ENCODE data around the gene RNF169.

RNF169 gene

GRCh38 chr11:74846770-74847169, 98.1 kb downstream of the RNF169 start:
- Histone ChIP-seq H3K4me1 (ENCODE audit: low read length) (no peaks in the 10 kb centered on the region), H3K9me2 (replicated peaks; ENCODE audit: insufficient read depth, low read length) (no peaks in the 10 kb centered on the region), H3K9me3 (replicated peaks; ENCODE audit: insufficient read depth, low read length) (no peaks in the 10 kb centered on the region), H3K36me3 (replicated peaks; ENCODE audit: insufficient read depth, low read length) (0 out of 2 replicates have a peak, but pooled peaks cover 3% of the 10 kb centered on the region), H3K79me2 (ENCODE audit: low read length) (no peaks in the 10 kb centered on the region), H3K4me3 (ENCODE audit: low read length) (no peak overlapping the region), H2AFZ (ENCODE audit: low read length) (no peak overlapping the region), H3K4me2 (ENCODE audit: low read depth, low read length) (no peak overlapping the region), H3F3A (ENCODE audit: insufficient read depth, low read length) (no peaks in the 10 kb centered on the region), H4K20me1 (ENCODE audit: insufficient read depth, low read length) (no peaks in the 10 kb centered on the region; the same call in 1 of the 2 replicates), H3K27me3 (replicated peaks; ENCODE audit: insufficient read depth, low read length) (no peaks in the 10 kb centered on the region), H3K27ac (ENCODE audit: low read length) (no peak overlapping the region), H3K9ac (ENCODE audit: low read length) (no peak overlapping the region)
- DNase-seq, result no peak
- TF ChIP-seq CTCF (IDR thresholded peaks at IDR 0.05; ENCODE audit: low read length) (no peak), EZH2phosphoT487 (IDR thresholded peaks at IDR 0.05; ENCODE audit: low read length) (no peak), EZH2 (optimal IDR thresholded peaks at IDR 0.05; ENCODE audit: low read depth, low read length) (no peak)

DNA sequence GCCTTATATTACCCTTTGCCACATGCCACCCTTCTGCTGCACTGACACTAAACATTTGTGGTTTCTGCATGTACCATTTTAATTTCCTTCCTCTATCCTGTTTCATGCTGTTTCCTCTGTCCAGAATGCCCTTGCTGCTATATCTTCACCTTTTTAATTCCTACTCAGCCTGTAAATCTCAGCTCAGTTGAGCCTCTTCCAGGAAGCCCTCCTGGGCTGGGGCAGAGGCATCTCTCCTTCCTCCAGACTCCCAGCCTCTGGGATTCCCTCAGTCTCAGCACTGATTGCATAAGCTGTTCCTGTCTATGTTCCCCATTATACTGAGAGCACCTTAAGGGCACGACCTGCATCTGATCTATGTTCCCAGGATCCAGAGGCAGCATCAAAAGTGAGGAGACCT, 98.7 kb downstream of the RNF169 start:
- no peaks in the 10 kb centered on the region; the same call in 1 of the 2 replicates for H4K20me1 ChIP-seq (ENCODE audit: insufficient read depth, low read length)
- no peak for DNase-seq
- no peak overlapping the region for H2AFZ ChIP-seq (ENCODE audit: low read length)
- H3K9me2 ChIP-seq (replicated peaks; ENCODE audit: insufficient read depth, low read length), result no peaks in the 10 kb centered on the region
- H3F3A ChIP-seq (ENCODE audit: insufficient read depth, low read length), result no peaks in the 10 kb centered on the region
- H3K4me1 ChIP-seq (ENCODE audit: low read length), result no peaks in the 10 kb centered on the region
- TF ChIP-seq EZH2 (optimal IDR thresholded peaks at IDR 0.05; ENCODE audit: low read depth, low read length), result no peak
- TF ChIP-seq EZH2phosphoT487 (IDR thresholded peaks at IDR 0.05; ENCODE audit: low read length), result no peak
- no peak for TF ChIP-seq CTCF (IDR thresholded peaks at IDR 0.05; ENCODE audit: low read length)
- no peaks in the 10 kb centered on the region for H3K9me3 ChIP-seq (replicated peaks; ENCODE audit: insufficient read depth, low read length)
- no peak overlapping the region for H3K27ac ChIP-seq (ENCODE audit: low read length)
- 0 out of 2 replicates have a peak, but pooled peaks cover 3% of the 10 kb centered on the region for H3K36me3 ChIP-seq (replicated peaks; ENCODE audit: insufficient read depth, low read length)
- H3K4me3 ChIP-seq (ENCODE audit: low read length), result no peak overlapping the region
- no peaks in the 10 kb centered on the region for H3K27me3 ChIP-seq (replicated peaks; ENCODE audit: insufficient read depth, low read length)
- H3K9ac ChIP-seq (ENCODE audit: low read length), result no peak overlapping the region
- H3K4me2 ChIP-seq (ENCODE audit: low read depth, low read length), result no peak overlapping the region
- H3K79me2 ChIP-seq (ENCODE audit: low read length), result no peaks in the 10 kb centered on the region

DNA sequence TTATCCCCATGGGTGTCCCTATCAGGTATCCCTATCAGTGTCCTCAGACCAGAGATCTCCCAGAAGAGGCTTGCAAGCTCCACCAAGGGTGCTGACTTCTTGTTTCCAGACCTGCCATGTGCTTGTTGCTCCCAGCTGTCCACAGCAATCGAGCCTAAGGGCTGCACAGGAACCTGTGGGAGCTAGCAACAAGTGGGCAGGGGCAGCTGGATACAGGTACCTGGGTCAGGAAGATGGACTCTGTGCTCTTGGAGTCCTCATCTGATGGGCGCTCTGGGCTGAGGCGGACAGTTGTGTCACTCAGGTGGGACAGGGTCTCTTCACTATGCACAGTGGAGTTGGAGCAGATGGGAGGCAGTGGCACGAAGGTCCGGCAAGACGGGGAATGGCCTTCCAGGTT, 99.2 kb downstream of the RNF169 start:
- no peaks in the 10 kb centered on the region for H3F3A ChIP-seq (ENCODE audit: insufficient read depth, low read length)
- no peak overlapping the region for H2AFZ ChIP-seq (ENCODE audit: low read length)
- H3K79me2 ChIP-seq (ENCODE audit: low read length), result no peaks in the 10 kb centered on the region
- H3K27ac ChIP-seq (ENCODE audit: low read length), result no peak overlapping the region
- DNase-seq, result no peak
- no peak for TF ChIP-seq EZH2phosphoT487 (IDR thresholded peaks at IDR 0.05; ENCODE audit: low read length)
- TF ChIP-seq CTCF (IDR thresholded peaks at IDR 0.05; ENCODE audit: low read length), result no peak
- no peak for TF ChIP-seq EZH2 (optimal IDR thresholded peaks at IDR 0.05; ENCODE audit: low read depth, low read length)
- H3K4me1 ChIP-seq (ENCODE audit: low read length), result no peaks in the 10 kb centered on the region
- no peaks in the 10 kb centered on the region for H3K9me3 ChIP-seq (replicated peaks; ENCODE audit: insufficient read depth, low read length)
- 0 out of 2 replicates have a peak, but pooled peaks cover 3% of the 10 kb centered on the region for H3K36me3 ChIP-seq (replicated peaks; ENCODE audit: insufficient read depth, low read length)
- H3K9me2 ChIP-seq (replicated peaks; ENCODE audit: insufficient read depth, low read length), result no peaks in the 10 kb centered on the region
- no peak overlapping the region for H3K4me2 ChIP-seq (ENCODE audit: low read depth, low read length)
- no peak overlapping the region for H3K9ac ChIP-seq (ENCODE audit: low read length)
- no peaks in the 10 kb centered on the region; the same call in 1 of the 2 replicates for H4K20me1 ChIP-seq (ENCODE audit: insufficient read depth, low read length)
- no peak overlapping the region for H3K4me3 ChIP-seq (ENCODE audit: low read length)
- H3K27me3 ChIP-seq (replicated peaks; ENCODE audit: insufficient read depth, low read length), result no peaks in the 10 kb centered on the region

All from MM.1S (cell line).